Kidney glomerular epithelial cell (primary cell): Measurements from ENCODE around the gene KIF2C.
"Not testable (repeated sequence)": the region's sequence is repeated elsewhere in the genome, so short reads cannot be mapped to it uniquely, and the experiment has no call there.

Experiments
- DNase-seq: peaks from one replicate; lab custom pipeline; 2025; lab: John Stamatoyannopoulos, UW

KIF2C gene

DNA sequence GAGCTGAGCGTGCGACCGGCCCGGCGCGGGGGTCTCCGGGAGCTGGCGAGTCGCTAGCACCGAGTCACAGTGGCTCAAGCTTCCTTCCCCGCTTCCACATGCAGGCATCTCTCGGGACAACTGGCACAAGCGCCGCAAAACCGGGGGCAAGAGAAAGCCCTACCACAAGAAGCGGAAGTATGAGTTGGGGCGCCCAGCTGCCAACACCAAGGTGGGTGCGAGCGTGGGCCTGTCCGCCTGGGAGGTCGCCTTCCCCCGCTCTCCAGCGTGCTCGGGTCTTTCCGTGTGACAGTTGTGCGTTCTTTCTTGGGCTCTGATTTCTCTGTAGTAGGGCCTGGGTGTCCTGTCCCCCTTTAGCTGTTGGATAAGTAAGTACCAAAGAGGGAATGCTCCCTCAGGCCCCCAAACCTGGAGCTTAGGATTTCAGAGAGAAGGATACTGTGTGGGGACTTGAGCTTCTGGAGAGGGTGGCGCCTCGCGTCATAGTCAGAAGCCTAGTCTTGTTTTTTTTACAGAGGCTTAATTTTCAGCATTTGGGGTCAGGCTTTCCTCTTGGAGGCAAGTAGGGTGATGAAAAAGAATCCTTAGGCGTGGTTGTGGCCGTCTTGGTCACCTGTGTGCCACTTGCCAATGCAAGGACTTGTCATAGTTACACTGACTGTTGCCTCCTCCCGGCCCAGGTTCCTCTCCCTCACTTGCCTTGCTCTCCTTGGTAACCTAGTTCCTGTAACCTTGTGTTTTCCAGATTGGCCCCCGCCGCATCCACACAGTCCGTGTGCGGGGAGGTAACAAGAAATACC, 36.5 kb downstream of the KIF2C start:
- peak; percentile 20 for DNase-seq

DNA sequence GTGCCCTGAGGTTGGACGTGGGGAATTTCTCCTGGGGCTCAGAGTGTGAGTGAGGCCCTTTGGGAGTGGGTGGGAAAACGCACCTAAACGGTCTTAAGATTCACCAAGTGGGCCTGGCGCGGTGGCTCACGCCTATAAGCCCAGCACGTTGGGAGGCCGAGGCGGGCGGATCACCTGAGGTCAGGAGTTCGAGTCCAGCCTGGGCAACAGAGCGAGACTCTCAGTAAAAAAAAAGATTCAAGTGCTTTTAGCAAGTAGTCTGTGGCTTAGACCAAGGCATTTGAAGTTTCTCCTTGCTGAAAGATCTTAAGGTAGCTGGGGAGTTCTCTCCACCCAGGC, 37.1 kb downstream of the KIF2C start:
- no peak for DNase-seq

DNA sequence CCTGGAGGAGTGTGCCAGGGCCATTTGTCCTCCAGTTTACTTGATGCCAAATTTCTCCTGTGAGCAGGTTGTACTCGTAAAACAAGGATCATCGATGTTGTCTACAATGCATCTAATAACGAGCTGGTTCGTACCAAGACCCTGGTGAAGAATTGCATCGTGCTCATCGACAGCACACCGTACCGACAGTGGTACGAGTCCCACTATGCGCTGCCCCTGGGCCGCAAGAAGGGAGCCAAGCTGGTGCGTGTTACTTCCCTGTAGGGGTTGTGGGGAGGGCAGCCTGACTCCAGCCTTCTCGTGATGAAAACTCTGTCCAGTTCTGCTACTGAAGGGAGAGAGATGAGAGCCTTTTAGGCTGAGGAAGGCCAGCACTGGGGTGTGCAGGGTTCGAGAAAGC, 37.9 kb downstream of the KIF2C start:
- DNase-seq = no peak

DNA sequence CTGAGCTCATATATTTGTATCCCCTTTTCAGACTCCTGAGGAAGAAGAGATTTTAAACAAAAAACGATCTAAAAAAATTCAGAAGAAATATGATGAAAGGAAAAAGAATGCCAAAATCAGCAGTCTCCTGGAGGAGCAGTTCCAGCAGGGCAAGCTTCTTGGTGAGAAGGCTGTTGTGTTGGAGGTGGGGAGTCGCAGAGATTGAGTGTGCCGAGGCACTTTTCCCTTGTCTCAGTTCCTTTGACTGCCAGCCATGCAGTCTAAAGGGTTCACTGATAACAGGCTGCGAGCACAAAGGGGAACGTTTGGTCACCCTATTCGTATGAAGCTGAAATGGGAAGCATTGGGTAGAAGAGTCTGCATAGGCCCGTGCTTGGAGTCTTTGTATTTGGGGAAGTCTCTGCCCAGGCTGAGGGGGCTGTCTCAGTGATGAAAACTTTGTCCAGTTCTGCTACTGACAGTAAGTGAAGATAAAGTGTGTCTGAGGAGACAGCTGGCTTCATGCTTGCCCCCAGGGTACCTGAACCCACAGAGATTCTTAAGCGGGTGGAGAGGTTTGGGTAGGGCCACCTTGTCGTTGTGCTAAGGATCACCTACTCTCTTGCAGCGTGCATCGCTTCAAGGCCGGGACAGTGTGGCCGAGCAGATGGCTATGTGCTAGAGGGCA, 38.5 kb downstream of the KIF2C start:
- no peak for DNase-seq

DNA sequence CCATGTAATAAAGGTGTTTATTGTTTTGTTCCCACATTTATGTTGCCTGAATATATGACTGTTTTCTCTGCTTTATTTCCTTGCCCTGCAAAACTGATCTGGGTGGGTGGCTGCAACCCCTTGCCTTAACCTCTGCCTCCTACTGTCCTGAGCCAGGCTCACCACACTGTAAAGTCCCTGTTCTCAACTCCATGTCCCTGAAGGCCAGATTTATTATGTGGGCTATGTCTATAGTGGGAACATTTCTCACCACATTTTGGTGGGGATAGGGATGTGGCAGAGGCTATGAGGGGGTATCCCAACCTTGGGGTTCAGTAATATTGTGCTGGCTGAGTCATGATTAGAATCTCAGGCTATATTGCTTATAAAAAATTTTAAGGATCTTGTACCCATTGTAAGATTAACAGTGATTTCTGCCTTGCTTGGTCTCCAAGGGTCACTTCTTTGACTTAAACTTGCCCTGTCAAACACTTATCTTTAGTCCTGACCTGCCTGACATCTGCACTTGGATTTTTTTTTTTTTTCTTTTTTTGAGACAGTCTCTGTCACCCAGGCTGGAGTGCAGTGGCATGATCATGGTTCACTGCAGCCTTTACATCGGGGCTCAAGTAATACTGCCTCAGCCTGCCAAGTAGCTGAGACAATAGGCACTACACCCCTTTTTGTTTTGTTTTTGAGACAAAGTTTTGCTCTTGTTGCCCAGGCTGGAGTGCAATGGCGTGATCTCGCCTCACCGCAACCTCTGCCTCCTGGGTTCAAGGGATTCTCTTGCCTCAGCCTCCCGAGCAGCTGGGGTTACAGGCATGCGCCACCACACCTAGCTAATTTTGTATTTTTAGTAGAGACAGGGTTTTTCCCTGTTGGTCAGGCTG, 39.3 kb downstream of the KIF2C start:
- no peak for DNase-seq

DNA sequence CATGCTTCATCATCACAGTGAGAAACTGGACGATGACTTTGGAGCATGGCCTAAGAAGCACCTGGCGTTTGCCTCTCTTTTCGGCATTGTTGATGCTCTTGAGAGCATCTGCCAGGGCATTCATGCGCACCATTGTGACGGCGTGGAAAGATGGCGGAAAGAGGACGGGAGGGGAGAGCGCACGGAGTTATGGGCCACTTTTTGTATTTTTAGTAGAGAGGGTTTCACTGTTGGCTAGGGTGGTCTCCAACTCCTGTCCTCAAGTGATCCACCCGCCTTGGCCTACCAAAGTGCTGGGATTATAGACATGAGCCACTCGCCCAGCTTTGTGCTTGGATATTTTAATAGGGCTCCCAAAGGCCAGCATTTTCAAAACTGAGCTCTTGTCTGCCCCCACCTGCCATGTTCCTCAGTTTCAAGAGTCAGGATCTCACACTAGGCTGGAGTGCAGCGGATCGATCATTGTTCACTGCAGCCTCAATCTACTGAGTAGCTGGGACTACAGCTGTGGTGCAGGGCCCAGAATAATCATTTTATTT, 41.0 kb downstream of the KIF2C start:
- DNase-seq = no peak

DNA sequence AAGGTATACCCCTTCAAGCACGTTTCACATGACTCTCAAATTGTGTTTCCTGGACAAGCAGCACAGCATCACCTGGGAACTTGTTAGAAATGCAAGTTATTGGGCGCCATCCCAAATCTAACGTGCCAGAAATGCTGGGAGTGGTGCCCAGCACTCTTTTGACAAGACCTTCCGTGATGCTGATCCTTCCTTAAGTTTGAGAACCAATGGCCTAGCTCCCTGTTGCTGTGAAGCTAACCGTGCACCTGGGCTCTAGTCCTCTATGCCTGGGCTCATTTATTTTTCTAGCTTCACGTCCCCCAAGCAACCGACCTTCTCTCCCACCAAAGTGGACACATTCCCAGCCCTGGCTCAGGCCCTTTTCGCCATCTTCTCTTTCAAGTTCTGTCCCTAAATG, 44.1 kb downstream of the KIF2C start:
- DNase-seq = no peak

DNA sequence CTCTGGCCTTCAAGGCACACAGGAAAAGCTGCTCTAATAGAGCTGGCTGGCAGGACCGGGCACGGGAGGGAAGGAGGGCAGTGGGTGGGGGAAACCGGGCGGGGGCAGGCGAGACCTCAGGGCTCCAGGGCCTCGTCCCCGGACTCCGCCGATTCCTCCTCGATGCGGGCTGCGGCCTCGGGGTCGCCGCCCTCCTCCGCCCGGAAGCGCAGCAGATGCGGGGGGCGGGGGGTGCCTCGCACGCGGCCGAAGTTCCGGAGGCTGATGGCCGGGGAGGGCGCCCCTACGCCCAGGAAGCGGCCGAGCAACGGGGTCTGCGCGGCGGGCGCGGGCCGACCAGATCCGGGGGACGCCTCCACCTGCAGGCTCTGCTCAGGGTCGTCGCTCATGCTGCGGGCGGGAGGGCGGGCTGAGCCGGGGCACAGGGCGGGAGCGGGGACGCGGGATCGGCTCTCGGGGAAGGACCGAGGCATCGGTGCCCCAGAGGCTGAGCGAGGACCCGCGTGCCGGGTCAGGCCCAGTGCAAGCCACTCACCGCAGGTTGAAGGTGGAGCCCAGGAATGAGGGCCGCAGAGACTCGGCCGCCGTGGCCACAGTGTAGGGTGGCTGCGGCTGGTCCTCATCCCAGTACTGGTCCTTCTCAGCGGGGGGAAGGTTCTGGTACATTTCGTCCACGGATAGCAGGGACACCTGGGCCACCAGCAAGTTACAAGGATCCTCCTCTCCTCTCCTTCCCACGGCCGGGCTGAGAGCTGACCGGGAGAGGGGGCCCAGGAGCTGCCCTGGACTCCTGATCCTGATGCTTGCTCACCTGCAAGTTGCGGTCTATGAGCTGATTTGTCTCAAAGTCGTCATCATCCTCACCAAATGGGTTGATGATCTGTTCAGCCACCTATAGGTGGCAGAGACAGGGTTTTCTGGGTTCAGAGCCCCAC, 44.7 kb downstream of the KIF2C start:
- no peak for DNase-seq

DNA sequence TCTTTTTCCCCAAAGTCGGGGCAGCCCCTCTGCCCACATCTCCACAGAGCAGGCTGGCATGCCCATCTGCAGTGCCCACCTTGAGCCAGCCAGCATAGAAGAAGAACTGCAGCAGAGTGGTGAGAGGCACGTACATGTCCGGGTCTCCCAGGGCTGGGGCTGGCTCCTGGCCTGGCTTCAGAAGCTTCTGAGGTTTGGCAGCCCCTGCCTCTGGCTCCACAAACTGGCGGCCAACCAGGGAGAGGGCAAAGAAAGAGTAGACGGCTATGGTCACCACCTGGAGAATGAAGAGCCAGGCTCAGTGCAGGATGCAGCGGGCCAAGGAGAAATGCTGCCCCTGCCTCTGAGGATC, 45.4 kb downstream of the KIF2C start:
- no peak for DNase-seq

DNA sequence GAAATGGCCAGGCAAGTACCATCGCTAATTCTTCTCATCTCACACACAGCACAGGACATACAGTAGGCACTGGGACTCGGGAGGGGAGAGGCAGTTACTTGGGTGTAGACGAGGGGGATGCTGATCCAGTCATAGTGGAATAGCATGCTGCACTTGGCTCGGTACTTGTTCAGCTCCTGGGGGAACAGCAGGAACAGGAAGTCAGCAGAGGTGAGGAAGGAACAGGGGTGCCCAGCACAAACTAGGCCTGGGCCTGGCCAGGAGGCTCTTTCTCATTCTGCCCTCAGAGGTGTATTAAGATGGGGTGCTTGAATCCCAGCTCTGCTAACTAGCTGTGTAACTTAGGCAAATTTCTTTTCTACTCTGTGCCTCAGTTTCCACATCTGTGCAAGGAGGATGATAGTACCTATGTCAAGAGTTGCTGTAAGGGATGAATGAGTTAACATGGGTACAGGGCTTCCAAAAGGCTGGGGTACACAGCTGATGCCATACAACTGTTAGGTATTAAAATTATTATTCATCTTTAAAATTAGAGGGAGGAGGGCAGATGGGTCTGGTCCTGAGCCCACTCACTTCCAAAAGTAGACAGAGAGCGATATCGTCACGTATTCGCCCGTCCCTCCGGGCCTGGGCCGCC, 46.0 kb downstream of the KIF2C start:
- DNase-seq = no peak

DNA sequence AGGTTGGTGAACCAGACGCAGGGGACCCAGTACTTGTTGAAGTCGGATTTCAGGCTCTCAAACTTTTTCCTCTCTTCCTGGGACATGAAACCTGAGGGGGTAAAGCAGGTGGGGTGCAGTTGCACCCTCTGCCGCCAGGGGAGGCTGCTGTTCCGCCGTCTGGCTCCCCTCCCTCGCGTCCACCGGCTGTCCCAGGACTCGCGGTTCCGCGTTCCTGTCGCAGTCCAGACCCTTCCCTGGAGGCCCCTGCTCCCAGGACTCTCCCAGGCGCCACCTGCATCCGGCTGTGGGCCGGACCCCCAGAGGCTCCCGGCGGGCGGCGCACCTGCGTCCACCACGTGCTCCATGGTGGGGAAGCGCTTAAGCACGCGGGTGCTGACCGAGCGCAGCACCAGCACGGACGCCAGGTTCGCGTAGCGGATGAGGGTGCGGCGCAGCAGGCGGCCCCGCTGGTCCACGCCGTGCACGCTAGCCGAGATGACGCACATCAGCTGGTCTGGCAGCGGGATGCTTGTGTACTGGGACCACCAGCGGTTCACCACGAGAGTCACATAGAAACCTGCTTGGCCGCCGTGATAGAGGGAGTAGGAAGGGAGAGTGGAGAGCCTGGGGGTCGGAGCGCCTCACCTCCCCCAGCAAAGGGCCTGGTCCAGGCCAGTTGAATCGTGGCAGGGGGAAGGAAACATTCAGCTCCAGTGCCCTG, 46.7 kb downstream of the KIF2C start:
- peak; percentile 30 for DNase-seq

DNA sequence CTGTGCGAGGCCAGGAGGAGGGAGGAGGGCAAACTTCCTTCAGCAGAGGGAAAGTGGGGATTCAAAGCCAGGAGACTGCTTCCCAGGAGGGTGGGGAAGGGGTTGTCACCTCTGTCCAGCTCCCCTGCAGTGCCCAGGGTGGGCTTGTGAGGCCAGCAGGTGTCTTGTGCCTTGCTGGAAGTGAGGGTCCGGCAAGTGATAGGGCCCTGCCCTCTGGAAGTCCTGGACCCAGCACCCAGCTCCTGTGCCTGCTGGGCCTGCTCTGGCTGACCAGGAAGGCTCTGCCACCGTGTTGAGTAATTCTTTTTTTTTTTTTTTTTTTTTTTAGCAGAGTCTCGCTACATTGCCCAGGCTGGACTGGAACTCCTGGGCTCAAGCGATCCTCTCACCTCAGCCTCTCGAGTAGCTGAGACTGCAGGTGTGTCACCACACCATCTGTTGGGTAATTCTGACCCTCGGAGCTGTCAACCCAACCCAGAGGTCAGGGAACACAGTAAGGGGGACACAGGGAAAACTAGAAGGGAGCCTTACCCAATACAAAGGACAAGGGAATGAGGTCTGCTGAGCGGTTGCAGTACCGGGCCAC, 47.3 kb downstream of the KIF2C start:
- DNase-seq = no peak

DNA sequence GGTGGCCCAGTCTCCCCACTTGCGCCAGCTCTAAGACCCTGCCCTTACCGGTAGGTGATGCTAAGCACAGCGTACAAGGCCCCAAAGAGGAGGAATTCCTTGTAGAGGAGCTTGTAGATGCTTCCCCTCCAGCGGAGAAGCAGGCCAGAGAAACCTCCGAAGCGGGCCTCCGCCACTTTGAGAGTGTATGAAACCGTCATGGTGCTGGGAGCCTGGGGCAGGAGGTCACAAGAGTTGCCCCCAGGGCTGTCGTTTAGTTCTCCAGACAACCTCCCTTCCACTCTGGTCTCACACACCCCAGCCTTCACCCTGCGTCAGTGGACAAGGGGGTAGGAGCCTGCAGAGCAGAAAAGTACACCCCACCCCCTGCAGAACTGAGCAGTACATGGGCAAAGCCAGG, 47.9 kb downstream of the KIF2C start:
- no peak for DNase-seq

DNA sequence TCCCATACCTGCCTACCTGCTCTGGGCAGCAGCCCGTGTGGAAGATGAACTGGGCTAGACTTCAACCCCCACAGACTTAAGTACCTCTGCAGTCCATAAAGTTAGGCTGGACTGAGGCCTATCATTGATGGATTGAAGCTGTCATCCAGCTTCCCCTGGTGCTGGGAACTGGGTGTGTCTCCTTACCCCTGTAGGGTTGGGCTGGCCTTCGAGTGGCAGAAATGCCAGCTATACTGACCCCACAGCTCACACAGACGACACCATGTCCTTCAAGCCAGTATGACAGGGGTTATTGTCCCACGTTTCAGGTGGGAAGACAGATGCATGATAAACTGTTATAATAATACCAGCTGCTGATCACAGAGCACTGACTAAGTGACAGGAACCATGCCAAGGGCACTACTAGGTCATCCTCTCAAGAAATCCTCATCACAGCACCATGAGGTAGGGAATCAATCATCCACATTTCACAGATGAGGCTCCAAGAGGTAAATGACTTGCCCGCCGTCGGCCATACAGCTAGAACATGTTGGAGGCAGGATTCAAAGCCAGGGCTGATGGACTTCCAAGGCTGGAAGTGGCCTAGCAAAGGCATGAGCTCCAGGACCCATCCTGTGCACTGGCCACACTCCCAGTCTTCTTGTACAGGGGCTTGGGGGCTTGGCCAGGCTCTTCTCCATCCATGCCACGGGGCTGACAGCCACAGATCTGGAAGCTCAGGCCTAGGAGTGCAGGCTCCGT, 48.7 kb downstream of the KIF2C start, which contains the start of gene BEST4:
Gene BEST4, minus strand, starts transcription at position 51 of the 741 bp plus-strand sequence. CDS start 465 bp downstream, outside the sequence.
- no peak for DNase-seq

DNA sequence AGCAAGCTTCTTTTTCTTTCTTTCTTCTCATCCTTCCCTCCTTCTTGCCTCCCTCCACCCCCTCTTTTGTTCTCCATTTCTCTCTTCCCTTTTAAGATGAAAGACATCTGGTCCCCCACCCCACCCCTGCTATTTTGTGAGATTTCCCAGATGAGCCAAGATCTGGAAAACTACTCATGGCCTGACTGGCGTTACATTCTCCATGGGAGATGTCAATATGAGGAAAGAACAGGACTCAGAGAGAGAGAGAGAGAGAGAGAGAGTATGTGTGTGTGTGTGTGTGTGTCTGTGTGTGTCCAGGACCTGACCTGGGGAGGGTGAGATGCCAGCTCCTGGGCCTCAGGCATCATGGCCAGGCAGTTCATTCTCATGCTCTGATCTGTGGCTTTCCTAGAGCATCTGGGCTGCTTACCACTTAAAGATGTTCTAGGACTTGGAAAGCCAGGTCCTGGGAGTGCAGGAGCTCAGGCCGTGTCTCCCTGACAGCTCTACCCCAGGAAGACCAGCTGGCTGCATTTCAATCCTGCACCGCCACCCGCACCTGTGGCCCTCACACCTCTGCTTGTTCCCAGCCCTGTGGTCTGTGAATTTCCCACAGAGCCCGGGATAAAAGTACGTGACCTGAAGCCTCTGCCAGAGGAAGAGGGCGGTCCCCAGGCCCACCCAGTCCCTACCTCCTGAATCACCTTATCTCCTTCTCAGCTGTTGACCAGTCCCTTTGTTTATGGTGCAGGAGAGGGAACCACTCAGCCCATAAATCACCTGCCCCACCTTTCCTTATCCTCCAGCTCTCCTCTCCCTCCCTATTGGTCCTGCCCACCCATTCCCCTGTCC, 51.5 kb downstream of the KIF2C start:
- DNase-seq = no peak

DNA sequence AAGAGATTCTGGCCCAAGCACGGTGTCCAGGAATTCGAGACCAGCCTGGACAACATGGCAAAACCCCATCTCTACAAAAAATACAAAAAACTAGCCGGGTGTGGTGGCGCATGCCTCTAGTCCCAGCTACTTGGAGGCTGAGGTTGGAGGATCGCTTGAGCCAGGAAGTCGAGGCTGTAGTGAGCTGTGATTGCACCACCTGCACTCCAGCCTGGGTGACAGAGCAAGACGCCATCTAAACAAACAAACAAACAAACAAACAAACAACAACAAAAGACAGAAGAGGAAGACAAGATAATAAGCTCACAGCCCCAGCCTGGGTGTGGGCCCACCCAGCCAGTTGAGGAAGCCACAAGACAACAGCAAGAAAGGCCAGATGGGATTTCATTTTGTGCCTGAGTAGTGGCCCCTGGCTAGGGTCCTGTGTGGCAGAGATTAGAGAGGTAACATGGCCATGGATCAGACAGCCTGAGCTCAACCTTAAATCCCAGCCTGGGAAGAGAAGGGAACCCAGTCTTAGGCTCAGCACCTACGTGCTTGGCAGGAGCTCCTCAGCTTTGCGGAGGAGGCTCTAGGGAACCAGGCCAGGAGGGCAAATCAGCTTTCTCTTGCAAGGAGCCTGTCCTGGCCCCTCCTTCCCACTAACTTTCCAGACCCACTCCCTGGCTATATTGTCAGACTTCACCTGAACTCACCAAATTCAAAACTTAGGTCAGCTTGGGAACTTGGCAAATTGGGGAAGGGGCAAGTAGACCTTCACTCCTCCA, 53.3 kb downstream of the KIF2C start:
- DNase-seq = no peak

DNA sequence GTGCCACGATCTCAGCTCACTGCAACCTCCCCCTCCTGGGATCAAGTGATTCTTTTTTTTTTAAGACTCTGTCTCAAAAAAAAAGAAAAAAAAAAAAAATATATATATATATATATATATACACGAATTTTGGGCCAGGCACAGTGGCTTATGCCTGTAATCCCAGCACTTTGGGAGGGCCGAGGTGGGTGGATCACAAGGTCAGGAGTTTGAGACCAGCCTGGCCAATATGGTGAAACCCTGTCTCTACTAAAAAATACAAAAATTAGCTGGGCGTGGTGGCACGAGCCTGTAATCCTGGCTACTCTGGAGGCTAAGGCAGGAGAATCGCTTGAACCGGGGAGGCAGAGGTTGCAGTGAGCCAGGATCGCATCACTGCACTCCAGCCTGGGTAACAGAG, 58.2 kb downstream of the KIF2C start:
- DNase-seq = not testable (repeated sequence)
